Smooth muscle cell of the pulmonary artery (primary cell): ENCODE measurements around the gene DPYSL3. TPM values are rescaled to one million over a fixed set of nuclear protein-coding genes. Genes with fewer than 3 reads are reported as not detected.

Experiments
- total RNA-seq: library from RNA; depleted of rRNA; stranded (reverse); fragments of >200 nt; gene quantifications from 2 replicates; pipeline ENCODE4 v1.2.3, GENCODE V29; 2014

Gene DPYSL3
- 146 and 368 TPM in 2 replicates for total RNA-seq

DNA sequence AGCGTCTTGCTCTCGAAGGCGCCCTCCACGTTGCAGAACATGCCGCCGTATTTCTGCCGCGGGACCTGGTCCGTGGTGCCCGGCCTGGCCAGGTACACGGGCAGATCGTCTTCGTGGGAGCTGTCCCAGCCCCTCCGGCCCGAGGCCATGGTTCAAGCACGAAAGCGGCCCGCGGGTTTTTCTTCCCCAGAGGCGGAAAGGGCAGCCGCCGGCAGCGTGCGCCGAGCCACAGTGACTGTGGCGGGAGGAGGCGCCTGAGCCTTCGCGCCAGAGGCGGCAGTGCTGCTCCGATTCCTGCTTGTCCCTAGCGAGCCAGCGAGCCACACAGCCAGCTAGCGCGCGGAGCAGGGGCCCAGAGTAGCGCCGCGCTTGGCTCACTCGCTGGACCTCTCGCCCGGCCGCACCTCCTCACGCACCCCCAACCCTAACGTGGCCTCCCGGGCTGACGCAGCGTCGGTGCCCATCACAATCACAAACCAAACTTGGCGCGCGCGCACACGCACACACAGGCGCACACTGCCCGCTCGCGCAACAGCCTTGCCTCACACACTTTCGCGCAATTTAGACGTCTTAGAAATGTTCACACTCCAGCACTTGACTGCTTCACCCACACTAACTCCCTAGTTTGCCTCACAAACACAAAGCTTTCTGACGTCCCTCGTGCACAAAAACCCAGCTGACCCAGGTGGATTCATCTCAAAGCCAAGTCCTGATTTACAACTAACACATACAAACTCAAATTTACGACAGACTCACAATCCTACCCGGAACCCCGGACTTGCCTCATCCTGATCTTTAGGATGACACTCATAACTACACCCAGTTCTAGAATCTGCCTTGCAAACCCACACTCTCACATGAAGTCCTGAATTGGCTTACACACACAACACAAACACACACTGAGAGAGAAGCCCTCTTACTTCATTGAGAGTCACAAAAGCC is at the start of gene DPYSL3:
Gene DPYSL3, minus strand, starts transcription at position 359 of the 942 bp plus-strand sequence. Its CDS starts 210 bp downstream, at position 149.

